A172 (cell line): ENCODE measurements around the gene LETM1. TPM values are rescaled to one million over a fixed set of nuclear protein-coding genes. Genes with fewer than 3 reads are reported as not detected.

ENCODE experiments used
- DNase-seq: peaks from one replicate; pipeline ENCODE4 v3.0.0-alpha.2; 2015; ENCODE audit warnings: low spot score
- total RNA-seq: library from RNA; depleted of rRNA; stranded (reverse); fragments of >200 nt; shearing (Covaris generic); gene quantifications from 2 replicates; pipeline ENCODE4 v1.2.3, GENCODE V29; 2014; rRNA removed

Gene LETM1
- total RNA-seq, 1 experiment from 2014 or later, result 55.6 TPM

- DNase-seq, result no peak
These were observed 92.8 kb downstream of the LETM1 start for GRCh38 chr4:1763070-1763549.

- no peak for DNase-seq
These were observed 93.5 kb downstream of the LETM1 start for GRCh38 chr4:1762264-1763010.

Other genes with a start within 250 kb of the LETM1 start
- 4.1 and 6.0 TPM in 2 replicates for gene FAM53A, start 171.8 kb downstream of the LETM1 start, total RNA-seq
- gene SLBP, start 143.8 kb downstream of the LETM1 start, total RNA-seq, result 163 and 168 TPM in 2 replicates
- 43.7 and 47.6 TPM in 2 replicates for gene TMEM129, start 134.8 kb downstream of the LETM1 start, total RNA-seq
- gene TACC3, start 134.6 kb downstream of the LETM1 start, total RNA-seq, result 39.6 and 55.0 TPM in 2 replicates
- gene FGFR3, start 62.9 kb downstream of the LETM1 start, total RNA-seq, result 12.4 and 19.8 TPM in 2 replicates
- gene NSD2, start 15.2 kb upstream of the LETM1 start, total RNA-seq, result 63.5 and 70.0 TPM in 2 replicates
- 18.1 and 20.5 TPM in 2 replicates for gene NELFA, start 152.8 kb upstream of the LETM1 start, total RNA-seq
- gene NAT8L, start 203.2 kb upstream of the LETM1 start, total RNA-seq, result 4.8 and 5.5 TPM in 2 replicates